Measurements from ENCODE around the gene CYYR1. TPM values are rescaled to one million over a fixed set of nuclear protein-coding genes. Genes with fewer than 3 reads are reported as not detected.

CYYR1 gene
- total RNA-seq, 1 donor: 0.10 TPM

DNA sequence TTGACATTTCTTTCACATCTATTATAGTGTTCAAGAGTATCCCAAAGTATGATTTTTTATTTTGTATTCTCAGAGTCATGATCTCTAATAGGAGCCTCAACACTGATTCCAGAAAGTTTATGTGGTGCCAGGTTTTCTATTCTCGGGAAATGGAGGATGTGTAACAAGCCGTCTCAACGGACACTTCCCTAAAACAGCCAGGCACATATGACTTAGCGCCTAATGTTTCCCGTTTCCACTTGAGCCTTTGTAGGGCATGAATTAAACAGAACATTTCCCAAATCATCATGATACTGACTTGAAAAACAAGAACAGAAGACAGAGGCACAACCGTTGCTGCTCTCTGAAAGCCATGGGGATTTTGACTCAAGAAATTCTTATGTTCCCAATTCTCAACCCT, 8.0 kb downstream of the CYYR1 start:
- Histone ChIP-seq H3K27me3 (ENCODE audit: insufficient read depth, low read length) (no peaks in the 10 kb centered on the region), H3K9me3 (ENCODE audit: low read depth, low read length) (no peaks in the 10 kb centered on the region), H3K4me1 (ENCODE audit: insufficient read depth, low read length) (no peaks in the 10 kb centered on the region), H3K4me3 (ENCODE audit: low read length) (no peak overlapping the region)

GRCh38 chr21:26563856-26564503, 9.1 kb downstream of the CYYR1 start:
- Histone ChIP-seq H3K27me3 (ENCODE audit: insufficient read depth, low read length) (no peaks in the 10 kb centered on the region), H3K9me3 (ENCODE audit: low read depth, low read length) (no peaks in the 10 kb centered on the region), H3K4me1 (ENCODE audit: insufficient read depth, low read length) (no peaks in the 10 kb centered on the region), H3K4me3 (ENCODE audit: low read length) (no peak overlapping the region)

DNA sequence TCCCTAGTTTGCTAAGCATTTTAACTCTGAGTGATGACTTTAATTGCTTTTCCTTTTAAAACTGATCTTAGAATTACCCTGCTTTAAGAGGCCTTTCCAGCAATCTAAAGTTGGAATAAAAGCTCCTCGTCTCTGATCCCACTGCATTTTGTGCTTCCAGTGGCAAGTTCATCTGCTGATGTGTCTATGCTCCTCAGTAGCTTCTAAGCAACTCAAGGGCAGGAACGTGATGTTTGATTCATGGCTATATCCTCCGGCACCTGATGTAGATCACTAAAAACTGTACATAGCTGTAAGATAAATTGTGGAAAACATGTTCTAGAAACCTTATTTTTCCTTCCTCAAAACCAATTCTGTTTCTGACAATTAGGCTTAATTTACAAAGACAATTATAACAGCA, 12.5 kb downstream of the CYYR1 start:
- H3K9me3 ChIP-seq (ENCODE audit: low read depth, low read length): no peaks in the 10 kb centered on the region
- no peaks in the 10 kb centered on the region for H3K4me1 ChIP-seq (ENCODE audit: insufficient read depth, low read length)
- H3K27me3 ChIP-seq (ENCODE audit: insufficient read depth, low read length): no peaks in the 10 kb centered on the region
- H3K4me3 ChIP-seq (ENCODE audit: low read length): no peak overlapping the region

- no peaks in the 10 kb centered on the region for H3K9me3 ChIP-seq (ENCODE audit: low read depth, low read length)
- H3K27me3 ChIP-seq (ENCODE audit: insufficient read depth, low read length): no peaks in the 10 kb centered on the region
- no peaks in the 10 kb centered on the region for H3K4me1 ChIP-seq (ENCODE audit: insufficient read depth, low read length)
- H3K4me3 ChIP-seq (ENCODE audit: low read length): no peak overlapping the region
These were observed 14.0 kb downstream of the CYYR1 start for GRCh38 chr21:26559099-26559498.

DNA sequence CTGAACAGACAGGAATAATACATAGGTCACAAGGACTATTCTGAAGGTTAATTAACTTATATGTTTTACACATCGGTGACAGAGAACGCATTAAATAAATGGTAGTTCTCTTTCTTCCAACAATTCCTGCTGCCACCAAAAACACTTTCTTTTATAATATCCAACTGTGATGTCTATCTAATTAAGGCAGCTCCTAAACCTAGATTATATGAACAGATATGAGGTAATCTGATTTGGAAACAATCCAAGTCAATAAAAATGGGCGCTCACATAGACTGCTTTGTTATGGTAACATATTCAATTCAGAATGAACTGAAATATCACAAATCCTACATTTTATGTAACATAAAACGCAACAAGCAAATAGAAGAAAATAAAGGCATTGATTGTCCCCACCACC, 16.0 kb downstream of the CYYR1 start:
- Histone ChIP-seq H3K27me3 (ENCODE audit: insufficient read depth, low read length) (no peaks in the 10 kb centered on the region), H3K4me1 (ENCODE audit: insufficient read depth, low read length) (no peaks in the 10 kb centered on the region), H3K9me3 (ENCODE audit: low read depth, low read length) (no peaks in the 10 kb centered on the region), H3K4me3 (ENCODE audit: low read length) (no peak overlapping the region)

- no peaks in the 10 kb centered on the region for H3K4me1 ChIP-seq (ENCODE audit: insufficient read depth, low read length)
- H3K4me3 ChIP-seq (ENCODE audit: low read length): no peak overlapping the region
- no peaks in the 10 kb centered on the region for H3K27me3 ChIP-seq (ENCODE audit: insufficient read depth, low read length)
These were observed 17.4 kb downstream of the CYYR1 start for GRCh38 chr21:26555540-26556146.

DNA sequence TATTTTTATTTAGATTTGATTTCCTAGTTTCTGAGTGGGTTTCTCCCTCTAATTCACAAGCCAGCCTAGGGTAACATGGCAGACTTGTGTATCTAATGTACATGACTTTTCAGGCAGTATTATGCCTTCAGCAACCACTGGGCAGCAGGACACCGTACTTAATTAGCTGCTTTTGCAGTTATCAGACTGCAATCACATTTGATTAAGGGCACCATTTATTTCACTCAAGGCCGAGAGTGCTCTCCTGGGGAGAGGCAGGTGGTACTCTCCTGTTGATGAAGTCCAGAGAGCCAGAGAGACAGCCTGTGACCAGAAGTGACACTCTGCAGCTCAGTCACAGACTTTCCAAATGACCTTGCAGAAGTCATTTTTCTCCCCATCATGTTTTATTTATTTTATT, 18.7 kb downstream of the CYYR1 start:
- Histone ChIP-seq H3K4me1 (ENCODE audit: insufficient read depth, low read length) (no peaks in the 10 kb centered on the region), H3K4me3 (ENCODE audit: low read length) (no peak overlapping the region), H3K27me3 (ENCODE audit: insufficient read depth, low read length) (no peaks in the 10 kb centered on the region), H3K9me3 (ENCODE audit: low read depth, low read length) (no peaks in the 10 kb centered on the region)

More at GRCh38 chr21:26555540-26556146, 17.4 kb downstream of the CYYR1 start:
- no peaks in the 10 kb centered on the region for H3K9me3 ChIP-seq (ENCODE audit: low read depth, low read length)

DNA sequence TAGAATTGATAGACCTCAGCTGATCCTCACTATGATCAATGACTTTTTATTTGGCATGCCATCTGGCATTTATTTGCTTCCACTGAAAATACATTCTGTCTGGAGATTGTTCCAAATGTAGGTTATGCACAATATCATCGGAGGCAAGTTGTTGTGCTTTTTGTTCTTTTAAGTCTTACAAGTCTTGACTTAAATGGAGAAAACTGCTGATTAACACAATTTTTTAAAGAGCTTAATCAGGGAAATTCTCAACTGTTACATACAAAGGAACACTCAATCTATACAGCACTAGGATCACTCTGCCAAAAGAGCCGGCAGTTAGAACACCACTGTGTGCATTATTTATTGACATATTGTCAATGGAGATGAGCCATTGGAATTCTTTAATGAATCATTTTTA, 19.2 kb downstream of the CYYR1 start:
- H3K4me3 ChIP-seq (ENCODE audit: low read length): no peak overlapping the region

DNA sequence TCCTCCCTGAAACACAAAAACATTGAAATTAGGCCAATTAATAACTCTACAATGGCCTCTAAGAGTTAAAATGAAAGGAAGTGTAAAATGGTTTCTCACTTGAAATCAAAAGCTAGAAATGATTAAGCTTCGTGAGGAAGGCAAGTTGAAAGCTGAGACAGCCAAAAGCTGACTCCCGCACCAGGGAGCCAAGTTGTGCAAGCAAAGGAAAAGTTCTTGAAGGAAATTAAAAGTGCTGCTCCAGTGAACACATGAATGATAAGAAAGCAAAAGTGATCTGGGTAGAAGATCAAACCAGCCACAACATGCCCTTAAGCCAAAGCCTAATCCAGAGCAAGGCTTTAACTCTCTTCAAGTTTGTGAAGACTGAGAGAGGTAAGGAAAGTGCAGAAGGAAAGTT, 22.8 kb downstream of the CYYR1 start:
- Histone ChIP-seq H3K9me3 (ENCODE audit: low read depth, low read length) (no peaks in the 10 kb centered on the region), H3K4me3 (ENCODE audit: low read length) (no peak overlapping the region), H3K27me3 (ENCODE audit: insufficient read depth, low read length) (no peaks in the 10 kb centered on the region), H3K4me1 (ENCODE audit: insufficient read depth, low read length) (no peaks in the 10 kb centered on the region)

More for the DNA sequence above, 19.2 kb downstream of the CYYR1 start:
- Histone ChIP-seq H3K27me3 (ENCODE audit: insufficient read depth, low read length) (no peaks in the 10 kb centered on the region), H3K9me3 (ENCODE audit: low read depth, low read length) (no peaks in the 10 kb centered on the region), H3K4me1 (ENCODE audit: insufficient read depth, low read length) (no peaks in the 10 kb centered on the region)

DNA sequence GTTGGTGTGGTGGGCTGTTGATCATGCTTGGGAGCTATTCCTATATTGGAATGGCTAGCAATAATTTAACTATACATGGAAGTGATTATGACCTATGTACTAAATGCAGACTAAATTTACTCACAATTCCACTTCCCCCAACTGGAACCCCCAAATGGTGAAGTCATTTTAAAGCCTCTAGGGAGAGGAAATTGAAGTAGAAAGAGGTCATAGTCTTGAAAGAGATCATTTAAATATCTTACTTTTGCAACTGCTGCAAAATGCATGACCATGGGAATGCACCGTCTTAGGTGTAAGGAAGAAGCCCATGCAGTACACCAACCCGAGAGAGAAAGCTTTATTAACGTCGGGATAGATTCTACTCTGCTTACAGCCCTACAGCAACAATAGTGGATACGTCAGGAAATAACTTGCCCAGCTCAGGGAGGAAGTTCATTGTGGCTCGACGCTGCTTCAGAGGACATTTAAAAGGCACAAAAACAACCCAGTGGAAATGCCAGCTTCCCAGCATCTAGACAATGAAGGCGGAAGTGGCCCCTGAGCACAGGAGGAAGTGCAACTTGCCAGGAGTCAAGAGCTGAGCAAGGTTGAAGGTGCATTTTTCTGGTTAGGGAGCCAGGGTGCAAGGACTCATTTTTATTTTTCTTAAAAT, 26.5 kb downstream of the CYYR1 start:
- Histone ChIP-seq H3K27me3 (ENCODE audit: insufficient read depth, low read length) (no peaks in the 10 kb centered on the region), H3K4me3 (ENCODE audit: low read length) (no peak overlapping the region), H3K9me3 (ENCODE audit: low read depth, low read length) (no peaks in the 10 kb centered on the region), H3K4me1 (ENCODE audit: insufficient read depth, low read length) (no peaks in the 10 kb centered on the region)

DNA sequence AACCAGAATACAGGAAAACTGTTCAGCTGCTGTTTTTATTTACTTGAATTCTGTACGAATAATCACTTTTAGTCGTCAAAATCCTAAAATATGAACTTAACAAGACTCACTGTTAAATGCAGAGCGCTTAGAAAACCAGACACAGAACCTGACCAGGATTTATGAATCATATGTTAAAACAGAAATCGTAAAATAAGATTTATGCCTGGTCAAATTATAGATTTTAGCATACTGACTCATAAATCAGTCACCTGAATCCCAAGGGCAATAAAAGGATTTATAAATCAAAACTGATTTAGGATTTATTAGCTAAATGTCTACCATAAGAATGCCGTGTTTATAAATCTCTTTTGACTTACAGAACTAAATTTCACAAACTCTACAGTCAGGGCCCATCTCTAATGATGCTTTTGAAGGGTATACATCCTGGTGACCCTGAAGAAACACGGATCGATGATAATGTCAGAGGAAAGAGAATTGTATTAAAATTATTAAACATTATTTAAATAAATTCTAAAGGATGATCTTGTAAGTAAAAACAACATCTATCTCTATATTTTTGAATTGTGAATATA, 28.8 kb downstream of the CYYR1 start:
- H3K27me3 ChIP-seq (ENCODE audit: insufficient read depth, low read length): no peaks in the 10 kb centered on the region
- H3K4me3 ChIP-seq (ENCODE audit: low read length): no peak overlapping the region
- H3K9me3 ChIP-seq (ENCODE audit: low read depth, low read length): no peaks in the 10 kb centered on the region
- no peaks in the 10 kb centered on the region for H3K4me1 ChIP-seq (ENCODE audit: insufficient read depth, low read length)

GRCh38 chr21:26540651-26541050, 32.4 kb downstream of the CYYR1 start:
- Histone ChIP-seq H3K4me3 (ENCODE audit: low read length) (no peak overlapping the region), H3K9me3 (ENCODE audit: low read depth, low read length) (no peaks in the 10 kb centered on the region), H3K4me1 (ENCODE audit: insufficient read depth, low read length) (no peaks in the 10 kb centered on the region)

GRCh38 chr21:26539566-26539965, 33.5 kb downstream of the CYYR1 start:
- no peaks in the 10 kb centered on the region for H3K4me1 ChIP-seq (ENCODE audit: insufficient read depth, low read length)
- H3K9me3 ChIP-seq (ENCODE audit: low read depth, low read length): no peaks in the 10 kb centered on the region
- no peak overlapping the region for H3K4me3 ChIP-seq (ENCODE audit: low read length)
- H3K27me3 ChIP-seq (ENCODE audit: insufficient read depth, low read length): no peaks in the 10 kb centered on the region

More at GRCh38 chr21:26540651-26541050, 32.4 kb downstream of the CYYR1 start:
- no peaks in the 10 kb centered on the region for H3K27me3 ChIP-seq (ENCODE audit: insufficient read depth, low read length)

GRCh38 chr21:26534517-26534916, 38.6 kb downstream of the CYYR1 start:
- Histone ChIP-seq H3K27me3 (ENCODE audit: insufficient read depth, low read length) (no peaks in the 10 kb centered on the region), H3K9me3 (ENCODE audit: low read depth, low read length) (no peaks in the 10 kb centered on the region), H3K4me1 (ENCODE audit: insufficient read depth, low read length) (no peaks in the 10 kb centered on the region), H3K4me3 (ENCODE audit: low read length) (no peak overlapping the region)

DNA sequence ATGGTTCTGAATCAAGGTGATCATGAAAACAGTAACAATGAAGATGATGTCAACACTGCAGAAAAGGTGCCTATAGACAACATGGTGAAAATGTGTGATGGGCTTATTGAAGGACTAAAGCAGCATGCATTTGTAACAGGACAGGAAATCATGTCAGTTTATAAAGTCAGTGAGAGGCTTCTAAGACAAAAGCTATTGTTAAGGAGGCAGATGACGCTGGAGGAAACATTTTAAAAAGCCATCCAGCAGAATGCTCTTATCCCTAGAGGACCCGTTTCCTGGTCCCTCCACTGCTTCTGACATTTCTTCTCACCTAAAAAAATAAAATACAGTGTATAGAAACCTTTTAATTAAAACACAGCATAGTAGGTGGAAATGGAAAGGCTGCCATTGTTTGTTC, 40.9 kb downstream of the CYYR1 start:
- no peaks in the 10 kb centered on the region for H3K27me3 ChIP-seq (ENCODE audit: insufficient read depth, low read length)
- H3K4me1 ChIP-seq (ENCODE audit: insufficient read depth, low read length): no peaks in the 10 kb centered on the region
- no peaks in the 10 kb centered on the region for H3K9me3 ChIP-seq (ENCODE audit: low read depth, low read length)
- no peak overlapping the region for H3K4me3 ChIP-seq (ENCODE audit: low read length)

Measured in mononuclear cell (primary cell).